K562 (cell line): ENCODE measurements around the gene PRPSAP2. TPM values are rescaled to one million over a fixed set of nuclear protein-coding genes. Genes with fewer than 3 reads are reported as not detected.

Source experiments
- CC2D1A ChIP-seq: fragments of 450-650 bp; IDR thresholded peaks from 2 replicates; pipeline ENCODE4 v1.6.1; 2017; ENCODE audit warnings: mild to moderate bottlenecking
- CUX1 ChIP-seq: fragments of 200-800 bp; sonication (Bioruptor generic); IDR thresholded peaks from 2 replicates; pipeline ENCODE4 v1.6.1; 2016; ENCODE audit warnings: missing genetic modification characterization, missing compliant biosample characterization
- LEF1 ChIP-seq: fragments of 450-650 bp; IDR thresholded peaks from 2 replicates; pipeline ENCODE4 v1.6.1; 2016; ENCODE audit warnings: mild to moderate bottlenecking
- MITF ChIP-seq: IDR thresholded peaks from 2 replicates; pipeline ENCODE4 v1.6.1; 2014; ENCODE audit warnings: antibody characterized with exemption
- PHF8 ChIP-seq: fragments of 200-600 bp; sonication (generic); IDR thresholded peaks from 2 replicates; pipeline ENCODE4 v1.6.1; 2012; ENCODE audit warnings: mixed run types, mild to moderate bottlenecking, inconsistent platforms, low read length, moderate library complexity, borderline replicate concordance
- RB1 ChIP-seq: fragments of 450-650 bp; IDR thresholded peaks from 2 replicates; pipeline ENCODE4 v1.6.1; 2017; ENCODE audit warnings: low read depth, mild to moderate bottlenecking
- SP2 ChIP-seq: IDR thresholded peaks from 2 replicates; pipeline ENCODE4 v1.6.1; 2011; ENCODE audit warnings: mild to moderate bottlenecking, low read depth, low read length, moderate library complexity; ENCODE audit not compliant: poor library complexity, severe bottlenecking; ENCODE audit errors: extremely low read depth
- ZBED1 ChIP-seq: IDR thresholded peaks from 2 replicates; pipeline ENCODE4 v1.6.1; 2014
- ZNF263 ChIP-seq: sonication (generic); formaldehyde crosslinking; IDR thresholded peaks from 2 replicates; pipeline ENCODE4 v1.8.0; 2022; ENCODE audit warnings: mild to moderate bottlenecking, missing genetic modification reagents, borderline replicate concordance
- ZNF398 ChIP-seq: fragments of 250-450 bp; sonication (Bioruptor Pico); IDR thresholded peaks from 2 replicates; pipeline ENCODE4 v1.8.0; 2021; ENCODE audit warnings: moderate library complexity, mild to moderate bottlenecking, inconsistent platforms
- ZNF707 ChIP-seq: fragments of 250-450 bp; sonication (Bioruptor Pico); conservative IDR thresholded peaks from 2 replicates; pipeline ENCODE4 v1.8.0; 2022; ENCODE audit warnings: inconsistent platforms, mild to moderate bottlenecking, moderate library complexity
- polyA plus RNA-seq, 8 experiments: library from polyadenylated mRNA; depleted of rRNA in 4 of 8; stranded (reverse) in 5 of 8; unstranded in 3 of 8; fragments of >200 nt; fragmentation: Nextera tagmentation in 2 of 8; fragmentation: Illumina TruSeq in 1 of 8; extraction: Ambion mirVana in 2 of 8; extraction: Trizol in 1 of 8; gene quantifications; 2 replicates each; pipeline versions ENCODE4 v1.2.1 to v1.2.3, GENCODE V29; 2011 to 2014; ENCODE audit warnings: inconsistent platforms in 1 of 8, missing spikeins in 1 of 8
- total RNA-seq, 7 experiments: library from RNA; depleted of rRNA in 6 of 7; stranded (reverse); fragments of >200 nt in 6 of 7; fragmentation: Illumina TruSeq in 2 of 7; extraction: Trizol in 2 of 7; gene quantifications; 2 replicates each; pipeline versions ENCODE4 v1.2.1 to v1.2.3, GENCODE V29; 2011 to 2021; ENCODE audit warnings: low replicate concordance in 1 of 7
- TF ChIP-seq, protein P1 (sequence below): sonication (generic); formaldehyde crosslinking; IDR thresholded peaks from 2 replicates; pipeline ENCODE4 v1.8.0; 2023; ENCODE audit warnings: missing genetic modification reagents, mild to moderate bottlenecking, borderline replicate concordance

PRPSAP2 gene
- total and polyA plus RNA-seq, 9 of the 15 experiments (the other 6 are each of a cell fraction or from before 2014, with no cell fraction given): 15.5 to 56.7 (median 35.7) TPM

GRCh38 chr17:18960803-18961511 lies 103.0 kb downstream of the PRPSAP2 start (continued):
- no peak for TF ChIP-seq PHF8
- peak; percentile 57 for TF ChIP-seq RB1
- TF ChIP-seq SP2: no peak
- TF ChIP-seq MITF: no peak
- no peak for TF ChIP-seq ZNF707 (CRISPR knock-in tag)
- TF ChIP-seq LEF1: no peak
- no peak for TF ChIP-seq ZBED1
- no peak for TF ChIP-seq ZNF398 (CRISPR knock-in tag)
- TF ChIP-seq, protein P1, sequence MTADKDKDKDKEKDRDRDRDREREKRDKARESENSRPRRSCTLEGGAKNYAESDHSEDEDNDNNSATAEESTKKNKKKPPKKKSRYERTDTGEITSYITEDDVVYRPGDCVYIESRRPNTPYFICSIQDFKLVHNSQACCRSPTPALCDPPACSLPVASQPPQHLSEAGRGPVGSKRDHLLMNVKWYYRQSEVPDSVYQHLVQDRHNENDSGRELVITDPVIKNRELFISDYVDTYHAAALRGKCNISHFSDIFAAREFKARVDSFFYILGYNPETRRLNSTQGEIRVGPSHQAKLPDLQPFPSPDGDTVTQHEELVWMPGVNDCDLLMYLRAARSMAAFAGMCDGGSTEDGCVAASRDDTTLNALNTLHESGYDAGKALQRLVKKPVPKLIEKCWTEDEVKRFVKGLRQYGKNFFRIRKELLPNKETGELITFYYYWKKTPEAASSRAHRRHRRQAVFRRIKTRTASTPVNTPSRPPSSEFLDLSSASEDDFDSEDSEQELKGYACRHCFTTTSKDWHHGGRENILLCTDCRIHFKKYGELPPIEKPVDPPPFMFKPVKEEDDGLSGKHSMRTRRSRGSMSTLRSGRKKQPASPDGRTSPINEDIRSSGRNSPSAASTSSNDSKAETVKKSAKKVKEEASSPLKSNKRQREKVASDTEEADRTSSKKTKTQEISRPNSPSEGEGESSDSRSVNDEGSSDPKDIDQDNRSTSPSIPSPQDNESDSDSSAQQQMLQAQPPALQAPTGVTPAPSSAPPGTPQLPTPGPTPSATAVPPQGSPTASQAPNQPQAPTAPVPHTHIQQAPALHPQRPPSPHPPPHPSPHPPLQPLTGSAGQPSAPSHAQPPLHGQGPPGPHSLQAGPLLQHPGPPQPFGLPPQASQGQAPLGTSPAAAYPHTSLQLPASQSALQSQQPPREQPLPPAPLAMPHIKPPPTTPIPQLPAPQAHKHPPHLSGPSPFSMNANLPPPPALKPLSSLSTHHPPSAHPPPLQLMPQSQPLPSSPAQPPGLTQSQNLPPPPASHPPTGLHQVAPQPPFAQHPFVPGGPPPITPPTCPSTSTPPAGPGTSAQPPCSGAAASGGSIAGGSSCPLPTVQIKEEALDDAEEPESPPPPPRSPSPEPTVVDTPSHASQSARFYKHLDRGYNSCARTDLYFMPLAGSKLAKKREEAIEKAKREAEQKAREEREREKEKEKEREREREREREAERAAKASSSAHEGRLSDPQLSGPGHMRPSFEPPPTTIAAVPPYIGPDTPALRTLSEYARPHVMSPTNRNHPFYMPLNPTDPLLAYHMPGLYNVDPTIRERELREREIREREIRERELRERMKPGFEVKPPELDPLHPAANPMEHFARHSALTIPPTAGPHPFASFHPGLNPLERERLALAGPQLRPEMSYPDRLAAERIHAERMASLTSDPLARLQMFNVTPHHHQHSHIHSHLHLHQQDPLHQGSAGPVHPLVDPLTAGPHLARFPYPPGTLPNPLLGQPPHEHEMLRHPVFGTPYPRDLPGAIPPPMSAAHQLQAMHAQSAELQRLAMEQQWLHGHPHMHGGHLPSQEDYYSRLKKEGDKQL (CRISPR knock-in tag): no peak
- no peak for TF ChIP-seq ZNF263 (CRISPR knock-in tag)
- TF ChIP-seq CUX1: no peak
- TF ChIP-seq CC2D1A: peak; percentile 56; the same call in 1 of the 2 replicates
